GM19240 (cell line): Measurements from ENCODE around the gene TBC1D22A.

Experiments used
- DNase-seq: peaks from one replicate; pipeline ENCODE4 v3.0.0; 2011; ENCODE audit warnings: low spot score; ENCODE audit not compliant: insufficient read length

TBC1D22A gene

DNA sequence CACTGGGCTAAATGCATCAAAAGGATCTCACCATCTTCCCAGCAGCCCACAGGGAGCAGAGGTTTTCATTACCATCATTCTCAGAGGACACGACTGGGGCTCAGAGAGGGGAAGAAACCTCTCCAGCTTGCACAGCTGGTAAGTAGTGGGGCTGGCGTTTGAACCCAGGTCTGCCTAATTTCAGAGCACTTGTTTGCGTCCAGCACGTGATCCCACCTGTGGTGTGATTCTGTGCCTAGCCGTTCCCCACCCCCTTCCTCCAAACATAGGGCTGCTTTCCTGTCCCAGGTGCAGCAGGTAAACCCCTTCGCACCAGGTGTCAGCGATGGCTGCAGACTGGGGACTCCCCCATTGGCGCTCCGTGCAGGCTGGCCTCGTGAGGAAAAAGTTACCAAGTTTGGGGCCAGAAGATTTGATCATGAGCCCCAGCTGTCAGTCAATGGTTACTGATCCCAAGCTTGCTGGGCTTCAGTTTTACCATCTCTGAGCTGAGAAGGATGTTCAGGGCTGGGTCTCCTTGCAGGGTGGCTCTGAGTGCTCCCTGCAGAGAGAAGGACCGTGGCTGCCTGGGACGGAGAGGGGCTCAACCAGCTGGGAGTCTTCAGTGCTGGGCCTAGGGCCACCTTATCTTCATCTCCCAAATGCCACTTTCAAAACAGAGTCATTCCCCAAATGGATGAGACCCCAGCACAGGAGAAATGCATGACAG, 445.6 kb downstream of the TBC1D22A start:
- DNase-seq, result no peak

DNA sequence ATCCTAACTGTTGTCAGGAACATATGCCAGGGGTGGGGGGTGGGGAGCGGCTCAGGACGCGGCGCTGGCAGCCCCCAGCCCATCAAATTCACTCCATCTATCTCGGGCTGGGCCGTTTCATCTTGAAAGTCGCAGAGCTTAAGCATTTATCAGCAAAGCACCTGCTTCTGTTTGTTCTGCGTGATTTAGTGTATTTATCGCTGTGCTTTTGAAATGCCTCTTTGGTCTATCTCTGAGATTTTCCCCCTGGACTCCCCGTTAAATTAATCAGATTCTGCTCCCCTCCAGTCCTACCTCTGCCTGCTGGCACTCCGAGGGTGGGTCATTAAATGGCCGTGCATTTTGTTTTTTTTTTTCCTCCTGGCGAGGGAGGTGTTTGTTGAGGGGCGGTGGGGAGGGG, 446.2 kb downstream of the TBC1D22A start:
- no peak for DNase-seq

DNA sequence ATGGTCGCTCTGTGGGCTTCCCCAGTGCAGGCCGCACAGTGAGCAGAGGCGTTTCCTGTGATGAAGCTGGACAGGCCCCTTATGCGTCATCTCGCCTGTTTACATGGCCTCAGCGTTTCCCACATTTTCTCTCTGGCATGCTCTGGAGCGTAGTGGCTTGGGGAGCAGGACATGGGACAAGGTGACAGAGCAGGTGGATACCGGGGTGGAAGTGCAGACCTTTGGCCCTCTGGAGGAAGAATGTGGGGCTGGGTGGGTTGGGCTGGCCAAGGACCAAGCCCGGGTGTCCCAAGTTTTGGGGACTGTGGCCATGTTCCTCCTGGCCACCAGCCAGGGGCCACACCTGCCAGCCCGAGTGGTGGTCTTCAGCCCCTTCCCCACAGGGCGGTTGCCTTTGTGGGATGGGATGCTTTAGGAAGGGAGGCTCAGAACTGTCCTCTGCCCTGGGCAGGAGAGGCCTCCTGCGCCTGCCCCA, 446.6 kb downstream of the TBC1D22A start:
- DNase-seq, result no peak

DNA sequence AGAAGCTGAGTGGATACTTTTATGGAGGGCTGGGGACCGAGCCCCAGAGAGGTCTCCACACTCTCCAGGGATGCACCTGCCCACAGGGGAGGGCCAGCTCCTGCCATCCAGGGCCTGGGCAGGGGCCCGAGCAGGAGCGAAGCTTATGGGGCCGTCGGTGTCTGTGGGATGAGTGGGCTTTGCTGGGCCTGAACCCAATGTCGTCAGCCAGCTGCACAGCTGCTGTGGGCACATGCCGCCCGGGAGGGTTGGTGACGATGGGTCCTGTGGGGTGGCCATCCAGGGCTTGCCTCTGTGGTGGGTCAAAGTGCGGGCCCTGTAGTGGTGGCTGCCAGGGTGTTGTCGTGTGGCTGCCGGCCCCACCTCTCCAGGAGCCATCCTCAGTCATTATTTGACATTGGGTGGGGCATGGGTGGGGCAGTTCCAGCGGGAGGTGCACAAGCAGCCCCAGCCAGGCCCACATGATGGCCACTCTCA, 447.1 kb downstream of the TBC1D22A start:
- DNase-seq, result no peak

DNA sequence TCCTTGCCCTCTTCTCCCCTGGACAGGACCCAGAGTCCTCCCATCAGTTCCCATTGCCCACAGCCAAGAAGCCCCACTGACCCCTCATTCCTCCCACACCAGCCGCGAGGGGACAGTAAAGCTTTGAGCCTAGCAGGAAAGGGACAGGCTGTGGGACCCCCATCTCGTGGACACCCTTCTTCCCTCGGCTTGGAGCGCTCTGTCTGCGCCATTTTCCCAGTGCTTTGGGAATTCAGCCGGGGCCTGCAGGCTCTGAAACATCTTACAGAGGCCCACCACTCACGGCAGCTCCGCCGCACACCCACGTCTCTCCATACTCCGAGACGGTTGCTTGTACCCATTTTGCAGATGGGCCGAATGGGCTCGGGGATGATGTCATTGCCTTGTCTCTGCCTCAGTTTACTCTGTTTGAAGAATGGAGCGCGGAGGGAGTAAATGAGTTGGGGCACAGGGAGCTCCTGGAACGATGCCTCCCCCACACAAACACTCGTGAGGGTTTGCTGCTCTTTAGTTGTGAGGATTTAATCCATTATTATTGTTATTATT, 447.7 kb downstream of the TBC1D22A start:
- no peak for DNase-seq

DNA sequence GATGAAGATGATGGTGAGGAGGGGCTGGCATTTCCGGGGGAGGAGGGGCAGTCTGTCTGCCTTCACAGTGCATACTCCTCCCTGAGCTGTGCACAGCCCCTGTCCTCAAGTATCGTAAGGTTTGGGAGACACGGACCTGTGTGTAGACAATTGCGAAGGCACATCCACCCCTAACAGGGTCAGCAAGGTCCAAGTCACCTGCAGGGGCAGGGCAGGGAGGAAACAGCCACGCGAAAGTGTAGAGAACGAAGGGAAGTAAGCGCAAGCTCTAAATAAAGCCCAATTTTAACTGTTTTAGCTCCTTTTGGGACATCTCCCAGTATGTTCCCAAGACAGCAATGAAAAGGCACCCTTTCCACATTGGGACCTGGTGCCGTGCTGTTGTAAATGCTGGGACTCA, 448.2 kb downstream of the TBC1D22A start:
- DNase-seq, result no peak

DNA sequence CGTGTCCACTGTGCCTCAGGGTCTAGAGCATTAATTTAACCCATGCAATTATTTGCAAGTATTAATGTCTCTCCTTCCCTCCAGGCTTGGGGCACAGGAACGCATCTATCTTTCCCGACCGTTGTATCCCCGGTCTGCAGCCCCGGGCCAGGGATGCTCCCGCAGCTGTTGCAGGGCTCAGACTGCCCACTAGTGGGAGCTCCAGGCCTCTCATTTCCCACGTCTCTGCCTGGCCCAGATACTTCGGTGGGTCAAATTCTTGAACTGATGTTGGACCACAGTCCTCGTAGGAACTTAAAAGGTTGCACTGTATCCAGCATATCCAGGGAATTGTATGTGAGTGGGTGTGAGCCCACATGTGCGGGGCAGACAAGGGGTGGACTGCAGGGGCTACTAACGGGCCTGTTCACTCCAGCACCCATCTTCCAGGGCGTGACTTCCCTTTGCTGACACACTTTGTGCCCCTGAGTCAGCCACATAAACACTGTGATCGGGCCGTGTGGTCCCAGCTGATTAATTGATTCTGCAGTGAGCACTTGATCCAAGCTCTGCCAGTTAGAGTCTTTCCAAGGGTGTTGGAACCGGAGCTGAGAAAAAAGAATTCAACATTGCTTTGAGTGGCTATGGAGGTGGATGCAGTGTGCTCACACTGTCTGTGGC, 451.3 kb downstream of the TBC1D22A start:
- peak; percentile 52 for DNase-seq

DNA sequence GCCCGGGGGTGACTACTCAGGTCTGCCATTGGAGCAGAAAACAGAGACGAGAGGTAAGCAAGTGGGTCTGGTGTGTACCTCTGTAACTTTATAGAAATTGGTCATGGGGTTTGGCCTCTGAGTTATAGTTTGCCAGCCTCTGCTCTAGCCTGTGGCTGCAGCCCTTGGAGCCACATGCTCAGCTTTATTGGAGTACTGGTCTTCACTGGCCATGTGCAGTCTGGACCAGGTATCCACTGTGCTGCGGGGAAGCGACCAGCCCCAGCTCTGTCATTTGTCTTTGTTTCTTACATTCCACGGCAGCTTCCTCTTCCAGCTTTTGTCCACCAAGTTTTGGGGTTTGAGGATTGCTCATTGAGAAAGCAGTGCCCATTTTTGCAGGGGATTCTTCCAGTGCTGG, 453.4 kb downstream of the TBC1D22A start:
- no peak for DNase-seq

DNA sequence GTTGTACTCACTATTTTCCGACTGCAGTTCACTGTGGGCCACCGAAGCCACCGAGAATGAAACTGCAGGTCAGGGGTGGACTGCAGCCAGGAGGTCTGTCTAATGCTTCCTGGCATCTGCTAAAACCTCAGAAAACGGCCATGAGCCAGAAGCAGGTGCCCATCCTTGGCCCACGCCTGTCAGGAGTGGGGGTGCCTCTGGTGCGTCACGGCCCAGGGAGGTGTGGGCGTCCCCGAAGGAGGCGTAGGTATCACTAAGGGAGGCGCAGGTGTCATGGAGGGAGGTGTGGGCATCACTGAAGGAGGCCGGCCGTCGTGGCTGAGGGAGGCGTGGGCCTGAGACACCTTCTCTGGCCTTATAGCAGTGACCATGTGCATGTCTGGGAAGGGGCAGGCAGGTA, 456.2 kb downstream of the TBC1D22A start:
- DNase-seq, result no peak

DNA sequence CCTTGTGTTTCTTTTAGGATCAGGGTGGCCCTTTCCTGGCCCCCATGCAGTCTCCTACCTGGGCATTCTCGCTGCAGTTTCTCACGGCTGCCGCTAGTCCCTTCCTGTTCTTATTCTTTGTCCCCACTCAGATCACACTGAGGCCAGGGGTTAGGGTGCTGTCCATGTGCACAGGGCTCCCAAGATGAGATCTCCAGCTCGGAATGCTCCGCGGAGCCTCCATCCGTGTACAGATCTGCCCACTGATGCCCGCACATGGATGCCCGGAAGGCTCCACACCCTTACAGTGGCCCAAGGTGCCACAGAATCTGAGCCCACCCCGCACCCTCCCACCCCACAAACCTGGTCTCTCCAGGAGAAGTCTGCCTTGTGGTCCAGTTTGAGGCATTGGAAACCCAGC, 457.3 kb downstream of the TBC1D22A start:
- no peak for DNase-seq

DNA sequence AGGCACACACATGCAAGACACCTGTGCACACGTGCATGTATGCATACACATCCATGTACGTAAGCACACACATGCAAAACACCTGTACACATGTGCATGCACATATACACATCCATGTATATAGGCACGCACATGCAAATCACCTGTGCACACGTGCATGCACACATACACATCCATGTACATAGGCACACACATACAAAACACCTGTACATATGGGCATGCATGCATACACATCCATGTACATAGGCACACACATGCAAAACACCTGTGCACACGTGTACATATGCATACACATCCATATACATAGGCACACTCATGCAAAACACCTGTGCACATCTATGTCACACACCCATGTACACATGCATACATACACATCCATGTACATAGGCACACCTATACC, 458.3 kb downstream of the TBC1D22A start:
- DNase-seq, result no peak

DNA sequence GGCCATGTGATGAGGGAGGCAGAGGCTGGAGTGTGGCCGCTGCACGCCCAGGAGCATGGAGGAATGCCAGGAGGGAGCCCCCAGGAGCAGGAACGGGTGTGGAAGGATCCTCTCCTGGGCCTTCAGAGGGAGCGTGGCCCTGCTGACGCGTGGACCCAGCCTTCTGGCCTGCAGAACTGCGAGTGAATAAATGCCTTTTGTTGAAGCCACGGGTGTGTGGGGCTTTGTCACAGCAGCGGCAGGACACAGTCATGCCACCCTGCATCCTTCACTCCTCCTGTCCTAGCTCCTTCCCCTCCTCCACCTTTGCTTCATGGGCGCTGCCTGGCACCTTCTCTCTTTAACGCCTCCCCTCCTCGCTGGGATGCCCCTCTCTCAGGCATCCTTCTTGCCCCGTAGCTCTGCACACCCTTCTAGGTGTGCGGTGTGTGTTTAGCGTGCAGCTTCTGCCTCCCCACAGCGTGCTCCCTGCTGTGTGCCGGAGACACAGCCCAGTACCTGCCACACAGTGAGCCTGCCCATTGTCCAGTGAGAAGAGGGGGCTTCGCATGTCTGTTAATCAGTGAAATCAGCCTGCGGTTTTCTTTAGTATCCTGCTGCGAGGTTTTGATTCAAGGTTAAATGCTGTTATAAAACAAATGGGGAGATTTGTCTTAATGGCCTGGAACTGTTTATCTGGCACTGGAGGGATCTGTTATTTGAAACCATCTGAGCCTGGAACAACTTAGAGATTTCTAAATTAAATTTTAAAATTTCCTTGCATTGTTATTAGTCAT, 459.6 kb downstream of the TBC1D22A start:
- DNase-seq, result no peak
